Tibial nerve (tissue), 4 donors: ENCODE measurements around the gene TMEM86B.
"Not testable (repeated sequence)": the region's sequence is repeated elsewhere in the genome, so short reads cannot be mapped to it uniquely, and the experiment has no call there.

ENCODE experiments used
- CTCF ChIP-seq, 5 experiments: fragments of 200-600 bp in 3 of 5; fragments of 450-650 bp in 2 of 5; sonication (generic) in 3 of 5; IDR thresholded peaks; one replicate each; pipeline ENCODE4 v1.5.1; 2016 to 2019; ENCODE audit warnings: antibody characterized with exemption in 5 of 5, mild to moderate bottlenecking in 3 of 5, moderate library complexity in 2 of 5
- EP300 ChIP-seq, 2 donors: sonication (generic); formaldehyde crosslinking; IDR thresholded peaks; one replicate each; pipeline ENCODE4 v1.6.1; 2017; ENCODE audit warnings: antibody characterized with exemption in 2 of 2, mild to moderate bottlenecking in 1 of 2
- POLR2A ChIP-seq, 2 donors: fragments of 450-650 bp; IDR thresholded peaks; one replicate each; pipeline ENCODE4 v1.6.1; 2017; ENCODE audit warnings: antibody characterized with exemption in 2 of 2, mild to moderate bottlenecking in 2 of 2, moderate library complexity in 2 of 2

GRCh38 chr19:55224679-55225414, 3.7 kb downstream of the TMEM86B start:
- TF ChIP-seq CTCF, POLR2A, EP300 (IDR thresholded peaks at IDR 0.05): not testable (repeated sequence)
